GM10266 (cell line): ENCODE results near the gene NUDT12.
A peak's percentile ranks its signal among the peaks of the same experiment; 100 is the strongest.

Source experiments
- DNase-seq: peaks from one replicate; pipeline ENCODE4 v3.0.0; 2012; ENCODE audit errors: extremely low spot score
- CTCF ChIP-seq: IDR thresholded peaks from 2 replicates; pipeline ENCODE4 v1.5.1; 2012; ENCODE audit warnings: mild to moderate bottlenecking, low read depth; ENCODE audit not compliant: control insufficient read depth, insufficient read depth; ENCODE audit errors: missing control alignments

NUDT12 gene

GRCh38 chr5:103562453-103563157 lies at the start of gene NUDT12:
Gene NUDT12 (minus strand): TSS chr5:103562789. CDS start chr5:103560248, 2,541 bp downstream.
- no peak for TF ChIP-seq CTCF

GRCh38 chr5:103607346-103607745 lies 44.8 kb upstream of the NUDT12 start:
- no peak for TF ChIP-seq CTCF
- DNase-seq = no peak

More at GRCh38 chr5:103562453-103563157, at the start of gene NUDT12:
- peak; percentile 65 for DNase-seq

- no peak for DNase-seq
- no peak for TF ChIP-seq CTCF
Observed at GRCh38 chr5:103605277-103605676, 42.7 kb upstream of the NUDT12 start.

- no peak for TF ChIP-seq CTCF
- DNase-seq = no peak
Observed at GRCh38 chr5:103602438-103602837, 39.8 kb upstream of the NUDT12 start.

- DNase-seq = no peak
- no peak for TF ChIP-seq CTCF
Observed at GRCh38 chr5:103601314-103601713, 38.7 kb upstream of the NUDT12 start.

- no peak for TF ChIP-seq CTCF
- no peak for DNase-seq
Observed at GRCh38 chr5:103600086-103600485, 37.5 kb upstream of the NUDT12 start.

GRCh38 chr5:103598997-103599566 lies 36.5 kb upstream of the NUDT12 start:
- no peak for DNase-seq

More at GRCh38 chr5:103598997-103599566, 36.5 kb upstream of the NUDT12 start:
- TF ChIP-seq CTCF = no peak
